Activated CD4-positive, alpha-beta T cell treated with anti-CD3 and anti-CD28 coated beads for 36 hours (primary cell): ENCODE data around the gene SEMA4D. TPM values are rescaled to one million over a fixed set of nuclear protein-coding genes. Genes with fewer than 3 reads are reported as not detected.

Source experiments
- ATAC-seq: fragments of 200-7000 bp; cut with Tn5 transposase; one replicate; pipeline ENCODE4 v1.10.0; 2021; ENCODE audit warnings: mild to moderate bottlenecking, moderate library complexity
- CTCF ChIA-PET: fragments of 350-600 bp; sonication (Branson Sonifier 250); formaldehyde crosslinking; loops from one replicate; lab custom pipeline; 2021; ENCODE audit warnings: antibody characterized with exemption; lab: Charles Lee
- POLR2A ChIA-PET: fragments of 350-600 bp; sonication (Branson Sonifier 250); formaldehyde crosslinking; loops from one replicate; lab custom pipeline; 2021; ENCODE audit warnings: antibody characterized with exemption, inconsistent platforms; lab: Charles Lee
- DNase-seq: peaks from one replicate; pipeline ENCODE4 v3.0.0-alpha.2; 2020
- H3K27ac Mint-ChIP-seq: one replicate; pipeline ENCODE4 v1.8.0; 2021; ENCODE audit warnings: mixed read lengths
- H3K27me3 Mint-ChIP-seq: one replicate; pipeline ENCODE4 v1.8.0; 2021; ENCODE audit warnings: mixed read lengths
- H3K36me3 Mint-ChIP-seq: one replicate; pipeline ENCODE4 v1.8.0; 2021; ENCODE audit warnings: low read depth, mixed read lengths
- H3K4me1 Mint-ChIP-seq: one replicate; pipeline ENCODE4 v1.8.0; 2021; ENCODE audit warnings: mixed read lengths
- H3K4me3 Mint-ChIP-seq: one replicate; pipeline ENCODE4 v1.8.0; 2021; ENCODE audit warnings: mild to moderate bottlenecking, moderate library complexity, mixed read lengths
- H3K9me3 Mint-ChIP-seq: one replicate; pipeline ENCODE4 v1.8.0; 2021; ENCODE audit warnings: low read depth, mixed read lengths
- intact Hi-C, 2 experiments: fragments of 100-400 bp; cut with DNase I in 1 of 2; cut with micrococcal nuclease in 1 of 2; formaldehyde crosslinking; loops; one replicate each; pipeline versions ENCODE4 v1.14.2 to v1.15.1; 2022 to 2024; cut with DNase I, micrococcal nuclease
- total RNA-seq, 2 experiments: library from RNA; stranded (reverse); gene quantifications; one replicate each; pipeline ENCODE4 v1.2.3, GENCODE V29; 2021

SEMA4D gene
- total RNA-seq, 2 experiments from 2014 or later: 215 to 226 TPM

- no peak overlapping the region for H3K27ac Mint-ChIP-seq
- H3K9me3 Mint-ChIP-seq: no peaks in the 10 kb centered on the region
- no peak for DNase-seq
- no peak for ATAC-seq
- CTCF ChIA-PET: no interaction called here
- no peaks in the 10 kb centered on the region for H3K4me1 Mint-ChIP-seq
- no peaks in the 10 kb centered on the region for H3K27me3 Mint-ChIP-seq
- H3K4me3 Mint-ChIP-seq: no peak overlapping the region
- H3K36me3 Mint-ChIP-seq: peaks cover 12% of the 10 kb centered on the region
- POLR2A ChIA-PET: no interaction called here
- intact Hi-C loops: no loop called here
Measured at GRCh38 chr9:89365532-89365912, 132.4 kb downstream of the SEMA4D start.

- Mint-ChIP-seq H3K4me3 (no peak overlapping the region), H3K9me3 (no peaks in the 10 kb centered on the region), H3K36me3 (peaks cover 17% of the 10 kb centered on the region), H3K4me1 (no peaks in the 10 kb centered on the region), H3K27ac (no peak overlapping the region), H3K27me3 (no peaks in the 10 kb centered on the region)
- no peak for DNase-seq
- no peak for ATAC-seq
- CTCF ChIA-PET: no interaction called here
- POLR2A ChIA-PET: no interaction called here
- intact Hi-C loops: no loop called here
Measured at GRCh38 chr9:89364666-89365531, 133.0 kb downstream of the SEMA4D start.

- ATAC-seq: no peak
- intact Hi-C loops: no loop called here
- no peaks in the 10 kb centered on the region for H3K9me3 Mint-ChIP-seq
- H3K4me3 Mint-ChIP-seq: no peak overlapping the region
- peaks cover 19% of the 10 kb centered on the region for H3K36me3 Mint-ChIP-seq
- no peaks in the 10 kb centered on the region for H3K27me3 Mint-ChIP-seq
- CTCF ChIA-PET: no interaction called here
- no peak overlapping the region for H3K27ac Mint-ChIP-seq
- no peaks in the 10 kb centered on the region for H3K4me1 Mint-ChIP-seq
- DNase-seq: no peak
- POLR2A ChIA-PET: interaction anchor here (1.4 kb wide), 1 partner anchor 16 kb away, joined by 3 read pairs; no protein-coding TSS in a partner anchor
Measured at GRCh38 chr9:89363921-89364665, 133.8 kb downstream of the SEMA4D start.

- no peaks in the 10 kb centered on the region for H3K4me1 Mint-ChIP-seq
- peaks cover 25% of the 10 kb centered on the region for H3K36me3 Mint-ChIP-seq
- no peaks in the 10 kb centered on the region for H3K27me3 Mint-ChIP-seq
- no peak overlapping the region for H3K27ac Mint-ChIP-seq
- no peak overlapping the region for H3K4me3 Mint-ChIP-seq
- intact Hi-C loops: no loop called here
- no peaks in the 10 kb centered on the region for H3K9me3 Mint-ChIP-seq
- ChIA-PET CTCF (no interaction called here), POLR2A (interaction anchor here (1.4 kb wide), 1 partner anchor 15 kb away, joined by 3 read pairs; no protein-coding TSS in a partner anchor)
- DNase-seq: no peak
- no peak for ATAC-seq
Measured at GRCh38 chr9:89363311-89363670, 134.6 kb downstream of the SEMA4D start.

- DNase-seq (no peak), ATAC-seq (no peak)
- no peaks in the 10 kb centered on the region for H3K27me3 Mint-ChIP-seq
- no peak overlapping the region for H3K27ac Mint-ChIP-seq
- peaks cover 28% of the 10 kb centered on the region for H3K36me3 Mint-ChIP-seq
- no peaks in the 10 kb centered on the region for H3K4me1 Mint-ChIP-seq
- POLR2A ChIA-PET: interaction anchor here (1.4 kb wide), 1 partner anchor 15 kb away, joined by 3 read pairs; no protein-coding TSS in a partner anchor
- no peak overlapping the region for H3K4me3 Mint-ChIP-seq
- CTCF ChIA-PET: no interaction called here
- H3K9me3 Mint-ChIP-seq: no peaks in the 10 kb centered on the region
- intact Hi-C loops: no loop called here
Measured at GRCh38 chr9:89362647-89363310, 135.1 kb downstream of the SEMA4D start.

GRCh38 chr9:89361816-89362646 is 135.9 kb downstream of the SEMA4D start:
- no peak for DNase-seq

GRCh38 chr9:89361031-89361430 is 136.9 kb downstream of the SEMA4D start:
- CTCF ChIA-PET: interaction anchor here (0.8 to 1.5 kb wide), 2 partner anchors 13 to 34 kb away, joined by 3 to 5 read pairs; no protein-coding TSS in a partner anchor
- peaks cover 37% of the 10 kb centered on the region for H3K36me3 Mint-ChIP-seq
- no peak overlapping the region for H3K4me3 Mint-ChIP-seq
- ATAC-seq (no peak), DNase-seq (no peak)
- no peaks in the 10 kb centered on the region for H3K9me3 Mint-ChIP-seq
- no peak overlapping the region for H3K27ac Mint-ChIP-seq
- peaks cover 2% of the 10 kb centered on the region for H3K4me1 Mint-ChIP-seq
- intact Hi-C loops: no loop called here
- POLR2A ChIA-PET: no interaction called here
- H3K27me3 Mint-ChIP-seq: no peaks in the 10 kb centered on the region

More at GRCh38 chr9:89361816-89362646, 135.9 kb downstream of the SEMA4D start:
- intact Hi-C loops: no loop called here
- Mint-ChIP-seq H3K9me3 (no peaks in the 10 kb centered on the region), H3K27ac (no peak overlapping the region), H3K36me3 (peaks cover 30% of the 10 kb centered on the region), H3K27me3 (no peaks in the 10 kb centered on the region), H3K4me3 (no peak overlapping the region), H3K4me1 (peaks cover 2% of the 10 kb centered on the region)
- ChIA-PET CTCF (no interaction called here), POLR2A (interaction anchor here (1.4 kb wide), 1 partner anchor 14 kb away, joined by 3 read pairs; no protein-coding TSS in a partner anchor)
- no peak for ATAC-seq

- Mint-ChIP-seq H3K36me3 (peaks cover 41% of the 10 kb centered on the region), H3K9me3 (no peaks in the 10 kb centered on the region), H3K27ac (peak overlapping the region; percentile 24), H3K27me3 (no peaks in the 10 kb centered on the region), H3K4me3 (no peak overlapping the region), H3K4me1 (peaks cover 2% of the 10 kb centered on the region)
- DNase-seq (no peak), ATAC-seq (no peak)
- ChIA-PET POLR2A (interaction anchor here (0.6 kb wide), 1 partner anchor 169 kb away, joined by 3 read pairs; no protein-coding TSS in a partner anchor), CTCF (interaction anchor here (0.6 to 1.5 kb wide), 3 partner anchors 13 to 35 kb away, joined by 3 to 5 read pairs (median 3); no protein-coding TSS in a partner anchor)
- intact Hi-C loops: no loop called here
Measured at GRCh38 chr9:89360465-89360864, 137.4 kb downstream of the SEMA4D start.

- ATAC-seq: no peak
- Mint-ChIP-seq H3K4me3 (no peak overlapping the region), H3K4me1 (peaks cover 2% of the 10 kb centered on the region), H3K9me3 (no peaks in the 10 kb centered on the region), H3K27me3 (no peaks in the 10 kb centered on the region), H3K27ac (peak overlapping the region; percentile 53), H3K36me3 (peaks cover 46% of the 10 kb centered on the region)
- no peak for DNase-seq
- CTCF ChIA-PET: interaction anchor here (0.6 to 1.5 kb wide), 2 partner anchors 32 to 34 kb away, joined by 3 to 5 read pairs; no protein-coding TSS in a partner anchor
- intact Hi-C loops: no loop called here
- POLR2A ChIA-PET: interaction anchor here (0.6 kb wide), 1 partner anchor 170 kb away, joined by 3 read pairs; no protein-coding TSS in a partner anchor
Measured at GRCh38 chr9:89359751-89360261, 138.1 kb downstream of the SEMA4D start.

- CTCF ChIA-PET: interaction anchor here (0.6 kb wide), 1 partner anchor 134 kb away, joined by 3 read pairs; no protein-coding TSS in a partner anchor
Measured at GRCh38 chr9:89358985-89359384, 138.9 kb downstream of the SEMA4D start.

More at GRCh38 chr9:89358985-89359384, 138.9 kb downstream of the SEMA4D start:
- intact Hi-C loops: no loop called here
- POLR2A ChIA-PET: no interaction called here
- ATAC-seq (no peak), DNase-seq (no peak)
- no peak overlapping the region for H3K4me3 Mint-ChIP-seq
- H3K36me3 Mint-ChIP-seq: peaks cover 52% of the 10 kb centered on the region
- no peaks in the 10 kb centered on the region for H3K27me3 Mint-ChIP-seq
- H3K4me1 Mint-ChIP-seq: peaks cover 2% of the 10 kb centered on the region
- H3K27ac Mint-ChIP-seq: no peak overlapping the region
- H3K9me3 Mint-ChIP-seq: no peaks in the 10 kb centered on the region
